Hippocampal formation (tissue), 2 donors: ENCODE data around the gene DSG3.

Experiments
- DNase-seq, 2 donors: peaks; one replicate each; lab custom pipeline; 2025; lab: John Stamatoyannopoulos, UW

Gene DSG3

DNA sequence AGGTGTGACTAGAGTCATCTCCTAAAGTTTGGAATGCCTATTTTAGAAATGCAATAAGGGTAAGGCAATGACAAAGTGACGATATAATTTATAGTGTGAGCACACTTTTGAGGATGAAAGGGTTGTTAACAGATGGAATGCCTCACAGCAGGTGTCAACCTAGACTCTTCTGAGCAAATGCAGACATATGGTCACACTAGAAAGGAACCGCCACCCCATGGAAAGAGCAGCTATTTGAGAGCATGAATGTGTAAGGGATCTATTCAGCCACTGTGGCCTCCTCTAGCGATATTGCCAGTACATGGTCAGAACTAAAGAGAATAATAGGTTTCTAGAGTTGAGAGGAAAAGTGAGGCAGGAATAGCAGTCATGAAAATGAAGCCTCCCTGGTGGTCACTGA, 68.9 kb downstream of the DSG3 start:
- DNase-seq = no peak

DNA sequence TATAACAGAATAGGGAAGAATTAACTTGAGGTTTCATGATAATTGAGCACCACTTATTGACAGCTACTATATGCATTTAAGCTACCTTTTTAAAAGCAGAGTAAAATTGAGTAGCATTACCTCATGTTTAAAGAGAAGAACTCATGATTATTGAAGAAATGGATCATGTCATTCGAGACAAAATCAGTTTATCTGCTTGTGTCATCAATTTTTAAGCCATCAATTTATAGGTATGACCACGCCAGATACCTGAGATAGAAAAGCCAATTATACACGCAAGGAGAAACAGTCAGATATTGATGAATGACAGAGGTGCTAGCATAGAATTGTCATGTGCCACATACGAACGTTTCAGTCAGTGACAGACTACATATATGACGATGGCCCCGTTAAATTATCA, 78.8 kb downstream of the DSG3 start:
- DNase-seq = no peak
